ENCODE results near the gene IGSF10.
"Not testable (repeated sequence)": the region's sequence is repeated elsewhere in the genome, so short reads cannot be mapped to it uniquely, and the experiment has no call there.

The IGSF10 gene

GRCh38 chr3:151460774-151461450 lies at the start of gene IGSF10:
Gene IGSF10, minus strand, starts transcription at chr3:151461061. Its CDS starts 2,352 bp downstream, at chr3:151458709.
- peak; percentile 50 for DNase-seq

- DNase-seq, result not testable (repeated sequence)
Measured at GRCh38 chr3:151509468-151510135, 48.7 kb upstream of the IGSF10 start.

- no peak for DNase-seq
Measured at GRCh38 chr3:151504606-151505005, 43.7 kb upstream of the IGSF10 start.

GRCh38 chr3:151503074-151503473 lies 42.2 kb upstream of the IGSF10 start:
- DNase-seq, result no peak

GRCh38 chr3:151501923-151502632 lies 41.2 kb upstream of the IGSF10 start:
- no peak for DNase-seq

GRCh38 chr3:151501171-151501922 lies 40.5 kb upstream of the IGSF10 start:
- no peak for DNase-seq

- DNase-seq, result no peak
Measured at GRCh38 chr3:151499168-151499567, 38.3 kb upstream of the IGSF10 start.

- no peak for DNase-seq
Measured at GRCh38 chr3:151491525-151491924, 30.7 kb upstream of the IGSF10 start.

GRCh38 chr3:151487833-151488232 lies 27.0 kb upstream of the IGSF10 start:
- DNase-seq, result not testable (repeated sequence)

- no peak for DNase-seq
Measured at GRCh38 chr3:151483961-151484520, 23.2 kb upstream of the IGSF10 start.

- DNase-seq, result no peak
Measured at GRCh38 chr3:151483488-151483887, 22.6 kb upstream of the IGSF10 start.

GRCh38 chr3:151480492-151480891 lies 19.6 kb upstream of the IGSF10 start:
- DNase-seq, result no peak

- no peak for DNase-seq
Measured at GRCh38 chr3:151479452-151479851, 18.6 kb upstream of the IGSF10 start.

GRCh38 chr3:151478335-151478697 lies 17.5 kb upstream of the IGSF10 start:
- no peak for DNase-seq

- DNase-seq, result no peak
Measured at GRCh38 chr3:151477591-151478334, 16.9 kb upstream of the IGSF10 start.

GRCh38 chr3:151476344-151477018 lies 15.6 kb upstream of the IGSF10 start:
- no peak for DNase-seq

- no peak for DNase-seq
Measured at GRCh38 chr3:151468284-151468917, 7.5 kb upstream of the IGSF10 start.

- DNase-seq, result no peak
Measured at GRCh38 chr3:151467069-151467468, 6.2 kb upstream of the IGSF10 start.

- no peak for DNase-seq
Measured at GRCh38 chr3:151462991-151463390, 2.1 kb upstream of the IGSF10 start.

- no peak for DNase-seq
Measured at GRCh38 chr3:151462278-151462780, 1.5 kb upstream of the IGSF10 start.

GRCh38 chr3:151460228-151460627 lies 633 bp downstream of the IGSF10 start:
- peak; percentile 25 for DNase-seq

Measured in right hindlimb (tissue), 1 donor.